Natural killer cell (primary cell): ENCODE data around the gene FMO1. TPM values are rescaled to one million over a fixed set of nuclear protein-coding genes. Genes with fewer than 3 reads are reported as not detected.

Source experiments
- ATAC-seq, 3 donors: fragments of 150-1000 bp in 2 of 3; fragments of 200-7000 bp in 1 of 3; cut with Tn5 transposase; 1 replicate in 1 of 3; 2 replicates in 2 of 3; pipeline ENCODE4 v1.10.0; 2021; ENCODE audit warnings: mild to moderate bottlenecking in 2 of 3, moderate library complexity in 2 of 3
- DNase-seq, 2 donors: peaks; one replicate each; pipeline versions ENCODE4 v3.0.0 to v3.0.0-alpha.2; 2013 to 2021; ENCODE audit warnings: mixed read lengths in 1 of 2
- H3K27ac ChIP-seq: one replicate; pipeline ENCODE4 v1.5.1; 2013; ENCODE audit warnings: mild to moderate bottlenecking, low read length
- H3K27me3 ChIP-seq: one replicate; pipeline ENCODE4 v1.6.1; 2013; ENCODE audit warnings: low read length; ENCODE audit not compliant: control insufficient read depth, insufficient read depth
- H3K36me3 ChIP-seq: one replicate; pipeline ENCODE4 v1.6.1; 2013; ENCODE audit warnings: low read length; ENCODE audit not compliant: control insufficient read depth, insufficient read depth
- H3K4me1 ChIP-seq: one replicate; pipeline ENCODE4 v1.6.1; 2013; ENCODE audit warnings: low read length; ENCODE audit not compliant: control insufficient read depth, insufficient read depth
- H3K4me3 ChIP-seq: one replicate; pipeline ENCODE4 v1.5.1; 2013; ENCODE audit warnings: low read length
- H3K9me3 ChIP-seq: one replicate; pipeline ENCODE4 v1.6.1; 2013; ENCODE audit warnings: low read length; ENCODE audit not compliant: control insufficient read depth, insufficient read depth
- H3K27ac Mint-ChIP-seq, 2 donors: one replicate each; pipeline ENCODE4 v1.8.0; 2022; ENCODE audit warnings: mild to moderate bottlenecking in 2 of 2, mixed read lengths in 2 of 2, moderate library complexity in 1 of 2
- H3K27me3 Mint-ChIP-seq, 2 donors: one replicate each; pipeline ENCODE4 v1.8.0; 2022; ENCODE audit warnings: low read depth in 2 of 2, mixed read lengths in 2 of 2
- H3K36me3 Mint-ChIP-seq: one replicate; pipeline ENCODE4 v1.8.0; 2022; ENCODE audit warnings: mixed read lengths
- H3K4me1 Mint-ChIP-seq, 2 donors: one replicate each; pipeline ENCODE4 v1.8.0; 2022; ENCODE audit warnings: mixed read lengths in 2 of 2
- H3K4me3 Mint-ChIP-seq: one replicate; pipeline ENCODE4 v1.8.0; 2022; ENCODE audit warnings: mild to moderate bottlenecking, moderate library complexity, mixed read lengths
- H3K9me3 Mint-ChIP-seq, 2 donors: one replicate each; pipeline ENCODE4 v1.8.0; 2022; ENCODE audit warnings: mixed read lengths in 2 of 2
- CTCF ChIP-seq: fragments of 200-600 bp; IDR thresholded peaks from one replicate; pipeline ENCODE4 v1.8.0; 2022; ENCODE audit warnings: antibody characterized with exemption
- WGBS: methylation state at CpG from one replicate; pipeline ENCODE4 v1.1.7; 2013; ENCODE audit warnings: missing lambda C conversion rate; ENCODE audit not compliant: insufficient coverage; 5-methylcytosine and 5-hydroxymethylcytosine counted together
- intact Hi-C: fragments of 100-400 bp; cut with micrococcal nuclease; formaldehyde crosslinking; loops from one replicate; pipeline ENCODE4 v1.14.2; 2022
- total RNA-seq, 4 donors: library from RNA; stranded (reverse); fragments of 120-200 nt in 1 of 4; gene quantifications; one replicate each; pipeline versions ENCODE4 v1.2.3 to v1.2.4, GENCODE V29; 2013 to 2022

FMO1 gene
- not detected for total RNA-seq
- 0.41 TPM for total RNA-seq (2013)

- Histone ChIP-seq H3K4me3 (no peak within 1 kb of the TSS), H3K4me1 (peaks cover 11% of the 10 kb centered on the region), H3K36me3 (no peaks in the 10 kb centered on the region), H3K27ac (no peak within 1 kb of the TSS), H3K9me3 (no peaks in the 10 kb centered on the region), H3K27me3 (peaks cover 5% of the 10 kb centered on the region)
- DNase-seq (no peak), ATAC-seq (no peak)
- no peak for TF ChIP-seq CTCF
- peaks cover 5 to 11% of the 10 kb centered on the region in 2 donors for H3K4me1 Mint-ChIP-seq
- H3K4me3 Mint-ChIP-seq, result no peak within 1 kb of the TSS
- peaks cover 35 to 52% of the 10 kb centered on the region in 2 donors for H3K27me3 Mint-ChIP-seq
- no peaks in the 10 kb centered on the region for H3K9me3 Mint-ChIP-seq
- WGBS, result 90% methylated on average over 4 of the region's 4 CpGs
- H3K36me3 Mint-ChIP-seq, result no peaks in the 10 kb centered on the region
- no peak within 1 kb of the TSS for H3K27ac Mint-ChIP-seq
- intact Hi-C loops, result no loop called here
Measured at GRCh38 chr1:171248302-171248701, at the start of gene FMO1. Gene FMO1 (plus strand): TSS chr1:171248494. CDS start chr1:171258088, 9,594 bp downstream.

- no peaks in the 10 kb centered on the region for H3K9me3 Mint-ChIP-seq
- H3K36me3 ChIP-seq, result no peaks in the 10 kb centered on the region
- H3K36me3 Mint-ChIP-seq, result no peaks in the 10 kb centered on the region
- H3K4me1 ChIP-seq, result no peaks in the 10 kb centered on the region
- no peak overlapping the region for H3K27ac Mint-ChIP-seq
- no peak overlapping the region for H3K4me3 Mint-ChIP-seq
- TF ChIP-seq CTCF, result no peak
- H3K4me1 Mint-ChIP-seq, result no peaks in the 10 kb centered on the region
- DNase-seq (no peak), ATAC-seq (no peak)
- H3K27me3 ChIP-seq, result no peaks in the 10 kb centered on the region
- H3K4me3 ChIP-seq, result no peak overlapping the region
- no peaks in the 10 kb centered on the region for H3K9me3 ChIP-seq
- no peak overlapping the region for H3K27ac ChIP-seq
- H3K27me3 Mint-ChIP-seq, result peaks cover 3 to 20% of the 10 kb centered on the region in 2 donors
- 93% methylated on average over 4 of the region's 5 CpGs for WGBS
- intact Hi-C loops, result no loop called here
Measured at GRCh38 chr1:171204296-171204695, 44.0 kb upstream of the FMO1 start.

GRCh38 chr1:171206204-171206977 is 41.9 kb upstream of the FMO1 start:
- Mint-ChIP-seq H3K4me1 (no peaks in the 10 kb centered on the region), H3K9me3 (no peaks in the 10 kb centered on the region), H3K27ac (no peak overlapping the region), H3K27me3 (peaks cover 3 to 20% of the 10 kb centered on the region in 2 donors), H3K4me3 (no peak overlapping the region), H3K36me3 (no peaks in the 10 kb centered on the region)
- Histone ChIP-seq H3K4me1 (no peaks in the 10 kb centered on the region), H3K9me3 (no peaks in the 10 kb centered on the region), H3K27ac (no peak overlapping the region), H3K4me3 (no peak overlapping the region), H3K36me3 (no peaks in the 10 kb centered on the region), H3K27me3 (no peaks in the 10 kb centered on the region)
- intact Hi-C loops, result no loop called here
- no peak for ATAC-seq
- TF ChIP-seq CTCF, result no peak
- no peak for DNase-seq
- WGBS, result 63% methylated on average over 3 of the region's 3 CpGs

- no peaks in the 10 kb centered on the region for H3K36me3 Mint-ChIP-seq
- ATAC-seq (no peak), DNase-seq (no peak)
- Histone ChIP-seq H3K27me3 (no peaks in the 10 kb centered on the region), H3K36me3 (no peaks in the 10 kb centered on the region), H3K27ac (no peak overlapping the region), H3K4me1 (no peaks in the 10 kb centered on the region), H3K4me3 (no peak overlapping the region), H3K9me3 (no peaks in the 10 kb centered on the region)
- TF ChIP-seq CTCF, result no peak
- H3K4me1 Mint-ChIP-seq, result no peaks in the 10 kb centered on the region
- H3K4me3 Mint-ChIP-seq, result no peak overlapping the region
- peaks cover 3 to 20% of the 10 kb centered on the region in 2 donors for H3K27me3 Mint-ChIP-seq
- H3K9me3 Mint-ChIP-seq, result no peaks in the 10 kb centered on the region
- WGBS, result 83% methylated on average over 1 of the region's 1 CpG
- intact Hi-C loops, result no loop called here
- H3K27ac Mint-ChIP-seq, result no peak overlapping the region
Measured at GRCh38 chr1:171206978-171207355, 41.3 kb upstream of the FMO1 start.
